Glutamatergic neuron (in vitro differentiated cells): ENCODE results near the gene NAP1L1. TPM values are rescaled to one million over a fixed set of nuclear protein-coding genes. Genes with fewer than 3 reads are reported as not detected.

Experiments used
- DNase-seq: peaks from one replicate; pipeline ENCODE4 v3.0.0; 2022
- H3K27ac Mint-ChIP-seq: one replicate; pipeline ENCODE4 v1.8.0; 2020; ENCODE audit warnings: mild to moderate bottlenecking, mixed read lengths, inconsistent platforms; ENCODE audit not compliant: unreplicated experiment
- H3K27me3 Mint-ChIP-seq: one replicate; pipeline ENCODE4 v1.8.0; 2020; ENCODE audit warnings: mild to moderate bottlenecking, moderate library complexity, mixed read lengths, inconsistent platforms; ENCODE audit not compliant: unreplicated experiment
- H3K36me3 Mint-ChIP-seq: one replicate; pipeline ENCODE4 v1.8.0; 2020; ENCODE audit warnings: mild to moderate bottlenecking, mixed read lengths, inconsistent platforms; ENCODE audit not compliant: unreplicated experiment
- H3K4me1 Mint-ChIP-seq: one replicate; pipeline ENCODE4 v1.8.0; 2020; ENCODE audit warnings: mild to moderate bottlenecking, low read depth, mixed read lengths, inconsistent platforms; ENCODE audit not compliant: unreplicated experiment
- H3K4me3 Mint-ChIP-seq: one replicate; pipeline ENCODE4 v1.8.0; 2020; ENCODE audit warnings: mild to moderate bottlenecking, mixed read lengths, inconsistent platforms; ENCODE audit not compliant: unreplicated experiment
- H3K9me3 Mint-ChIP-seq: one replicate; pipeline ENCODE4 v1.8.0; 2020; ENCODE audit warnings: mild to moderate bottlenecking, moderate library complexity, mixed read lengths, inconsistent platforms; ENCODE audit not compliant: unreplicated experiment
- total RNA-seq: library from RNA; stranded (reverse); fragmentation: NEBNext Ultra II Directional; extraction: Animal tissue kit (Norgen Biotek cat#: 25700); gene quantifications from one replicate; pipeline ENCODE4 v1.2.1, GENCODE V29; 2021; ENCODE audit not compliant: unreplicated experiment
- TF ChIP-seq, protein P1 (sequence below): fragments of 200-600 bp; sonication (generic); IDR thresholded peaks from one replicate; pipeline ENCODE4 v1.5.0; 2021; ENCODE audit not compliant: partially characterized antibody, unreplicated experiment

The NAP1L1 gene
- total RNA-seq, 1 donor from 2014 or later: 635 TPM

DNA sequence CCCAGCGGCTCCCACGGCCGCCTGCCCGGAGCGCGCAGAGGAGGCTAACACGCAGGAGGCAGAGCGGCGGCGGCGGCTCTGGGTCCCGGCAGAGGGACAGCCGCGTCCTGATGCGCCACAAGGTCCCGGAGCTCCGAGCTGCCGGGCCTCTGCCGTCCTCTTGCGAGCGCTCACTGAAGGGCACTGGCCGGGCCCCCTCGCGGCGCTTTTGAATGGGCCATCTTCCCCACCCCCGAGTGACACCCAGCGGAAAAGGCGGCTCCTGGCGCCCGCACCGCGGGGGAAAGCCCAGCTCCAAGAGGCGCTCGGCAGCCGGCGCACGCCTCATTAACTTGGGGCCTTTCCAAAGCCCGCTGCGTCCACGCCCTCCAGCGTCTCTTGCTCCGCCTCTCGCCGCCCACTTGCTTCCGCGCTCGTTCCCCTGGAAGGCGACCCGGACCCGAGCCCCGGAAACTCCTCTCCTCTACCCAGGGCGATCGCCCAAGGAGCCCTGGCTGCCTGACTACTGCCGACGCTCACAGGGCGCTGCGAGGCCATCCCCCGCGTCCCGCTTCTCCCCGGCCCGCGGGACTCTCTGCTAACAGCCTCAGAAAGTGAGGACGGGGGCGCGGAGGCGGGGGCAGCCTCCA is 53.0 kb downstream of the NAP1L1 start, which contains the start of gene PHLDA1:
Gene PHLDA1, minus strand, starts transcription at position 363 of the 629 bp plus-strand sequence.
- peaks cover 12% of the 10 kb centered on the region for H3K36me3 Mint-ChIP-seq
- H3K27me3 Mint-ChIP-seq: peaks cover 22% of the 10 kb centered on the region
- H3K4me1 Mint-ChIP-seq: peaks cover 28% of the 10 kb centered on the region
- H3K4me3 Mint-ChIP-seq: peak within 1 kb of the TSS; percentile 100
- peaks cover 31% of the 10 kb centered on the region for H3K9me3 Mint-ChIP-seq
- DNase-seq: peak; percentile 98
- TF ChIP-seq, protein P1, sequence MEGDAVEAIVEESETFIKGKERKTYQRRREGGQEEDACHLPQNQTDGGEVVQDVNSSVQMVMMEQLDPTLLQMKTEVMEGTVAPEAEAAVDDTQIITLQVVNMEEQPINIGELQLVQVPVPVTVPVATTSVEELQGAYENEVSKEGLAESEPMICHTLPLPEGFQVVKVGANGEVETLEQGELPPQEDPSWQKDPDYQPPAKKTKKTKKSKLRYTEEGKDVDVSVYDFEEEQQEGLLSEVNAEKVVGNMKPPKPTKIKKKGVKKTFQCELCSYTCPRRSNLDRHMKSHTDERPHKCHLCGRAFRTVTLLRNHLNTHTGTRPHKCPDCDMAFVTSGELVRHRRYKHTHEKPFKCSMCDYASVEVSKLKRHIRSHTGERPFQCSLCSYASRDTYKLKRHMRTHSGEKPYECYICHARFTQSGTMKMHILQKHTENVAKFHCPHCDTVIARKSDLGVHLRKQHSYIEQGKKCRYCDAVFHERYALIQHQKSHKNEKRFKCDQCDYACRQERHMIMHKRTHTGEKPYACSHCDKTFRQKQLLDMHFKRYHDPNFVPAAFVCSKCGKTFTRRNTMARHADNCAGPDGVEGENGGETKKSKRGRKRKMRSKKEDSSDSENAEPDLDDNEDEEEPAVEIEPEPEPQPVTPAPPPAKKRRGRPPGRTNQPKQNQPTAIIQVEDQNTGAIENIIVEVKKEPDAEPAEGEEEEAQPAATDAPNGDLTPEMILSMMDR: peak; percentile 73
- peak within 1 kb of the TSS; percentile 99 for H3K27ac Mint-ChIP-seq

DNA sequence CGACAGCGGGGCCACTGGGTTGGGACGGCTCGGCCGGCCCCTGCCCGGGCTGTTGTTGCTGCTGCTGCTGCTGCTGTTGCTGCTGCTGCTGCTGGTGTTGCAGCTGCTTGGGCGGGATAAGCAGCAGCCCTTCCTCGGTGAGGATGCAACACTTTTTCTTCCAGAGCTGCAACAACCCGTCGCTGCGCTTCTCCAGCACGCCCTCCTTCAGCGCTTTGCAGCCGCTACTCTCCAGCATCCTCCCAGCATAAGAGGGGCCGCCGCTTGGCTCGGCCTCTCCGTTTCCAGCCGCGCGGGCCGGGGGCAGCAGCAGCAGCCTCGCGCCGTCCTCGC is 53.4 kb downstream of the NAP1L1 start:
- DNase-seq: peak; percentile 44
- peak overlapping the region; percentile 97 for H3K27ac Mint-ChIP-seq
- H3K27me3 Mint-ChIP-seq: peaks cover 22% of the 10 kb centered on the region
- TF ChIP-seq, protein P1: no peak
- H3K36me3 Mint-ChIP-seq: peaks cover 12% of the 10 kb centered on the region
- peaks cover 31% of the 10 kb centered on the region for H3K9me3 Mint-ChIP-seq
- H3K4me1 Mint-ChIP-seq: peaks cover 33% of the 10 kb centered on the region
- peak overlapping the region; percentile 94 for H3K4me3 Mint-ChIP-seq

GRCh38 chr12:76030341-76031080 is 54.0 kb downstream of the NAP1L1 start:
- Mint-ChIP-seq H3K36me3 (peaks cover 12% of the 10 kb centered on the region), H3K27me3 (peaks cover 24% of the 10 kb centered on the region), H3K4me3 (peak overlapping the region; percentile 94), H3K4me1 (peaks cover 34% of the 10 kb centered on the region), H3K27ac (peak overlapping the region; percentile 97), H3K9me3 (peaks cover 31% of the 10 kb centered on the region)
- peak; percentile 37 for DNase-seq
- TF ChIP-seq, protein P1: no peak

DNA sequence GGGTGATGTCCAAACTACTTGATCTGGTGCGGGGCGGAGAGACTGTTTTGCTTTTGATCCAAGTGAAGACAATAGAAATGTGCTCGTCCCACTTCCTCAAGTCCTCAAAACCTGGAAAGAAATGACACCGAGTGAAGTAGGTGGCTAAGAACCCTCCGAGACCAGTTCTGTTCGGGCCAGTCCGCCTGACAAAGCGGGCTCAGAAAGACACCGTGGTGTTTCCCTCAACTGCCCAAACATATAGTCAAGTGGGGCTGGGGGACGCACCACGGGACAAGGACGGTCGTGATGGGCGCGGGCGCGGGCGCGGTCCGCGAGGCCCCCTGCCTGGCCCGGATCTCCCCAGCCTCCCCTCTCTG is 54.5 kb downstream of the NAP1L1 start:
- Mint-ChIP-seq H3K9me3 (peaks cover 31% of the 10 kb centered on the region), H3K27ac (peak overlapping the region; percentile 97), H3K36me3 (peaks cover 12% of the 10 kb centered on the region), H3K4me1 (peaks cover 33% of the 10 kb centered on the region), H3K4me3 (peak overlapping the region; percentile 94), H3K27me3 (peaks cover 25% of the 10 kb centered on the region)
- TF ChIP-seq, protein P1: no peak
- DNase-seq: no peak
